ENCODE results near the gene DEPP1.

DNA sequence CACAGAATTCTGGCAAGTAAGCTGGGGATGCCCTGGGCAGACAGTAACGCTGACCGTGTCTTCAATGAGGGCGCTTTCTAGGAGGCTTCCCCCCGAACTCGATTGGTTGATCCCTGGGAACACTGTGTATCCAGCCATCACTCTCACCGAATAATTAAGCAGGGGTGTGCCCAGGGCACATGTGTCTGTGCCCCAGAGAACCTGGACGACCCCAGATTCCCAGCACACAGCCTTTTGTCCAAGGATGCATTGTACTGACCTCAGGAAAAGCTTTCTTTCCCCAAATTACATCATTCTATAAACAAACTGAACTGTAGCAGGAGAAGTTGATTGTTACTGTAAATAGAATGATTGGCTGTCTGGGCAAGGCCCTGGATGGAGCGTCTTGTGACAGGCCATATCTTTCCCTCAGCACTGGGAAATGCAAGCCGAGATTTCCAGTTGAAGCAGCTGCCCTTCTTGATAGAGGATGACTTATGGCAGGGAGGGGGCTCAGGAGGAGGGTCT, 6.6 kb upstream of the DEPP1 start:
- TF ChIP-seq POLR2A (IDR thresholded peaks at IDR 0.05) (no peak), CTCF (IDR thresholded peaks at IDR 0.05) (no peak)
